ENCODE results near the gene PLA1A. TPM values are rescaled to one million over a fixed set of nuclear protein-coding genes. Genes with fewer than 3 reads are reported as not detected.
"Not testable (repeated sequence)": the region's sequence is repeated elsewhere in the genome, so short reads cannot be mapped to it uniquely, and the experiment has no call there.

PLA1A gene
- total and polyA plus RNA-seq, 2 donors (not counting 3 experiments of a cell fraction or from before 2014, with no cell fraction given), result 0.07 TPM; not detected in 1

GRCh38 chr3:119562307-119562961, 35.3 kb upstream of the PLA1A start:
- intact Hi-C loops (cut with micrococcal nuclease) (no loop called here), dilution Hi-C loops (cut with MboI; ENCODE audit: extremely low pct_ligation_motif_present, low sequenced_read_pairs) (no loop called here)
- Histone ChIP-seq H3K4me3 (replicated peaks in 1 of 3; ENCODE audit: insufficient read depth in 1 of 3, low read depth in 1 of 3, low read length in 3 of 3) (no peak overlapping the region), H3K4me2 (ENCODE audit: insufficient read depth, low read length) (no peak overlapping the region), H3K27ac (ENCODE audit: insufficient read depth, low read depth, low read length) (no peak overlapping the region), H3K9ac (replicated peaks; ENCODE audit: extremely low read depth, insufficient read depth, low read length) (no peak overlapping the region), H3K4me1 (ENCODE audit: control insufficient read depth, extremely low read depth, insufficient read depth, low read length) (no peaks in the 10 kb centered on the region), H3K36me3 (ENCODE audit: control insufficient read depth in 2 of 2, extremely low read depth in 1 of 2, insufficient read depth in 2 of 2, low read length in 2 of 2) (no peaks in the 10 kb centered on the region), H4K20me1 (replicated peaks; ENCODE audit: control insufficient read depth, extremely low read depth, insufficient read depth, low read length) (no peaks in the 10 kb centered on the region), H3K27me3 (ENCODE audit: control insufficient read depth in 2 of 2, insufficient read depth in 2 of 2, low read length in 2 of 2) (peaks cover 0 to 2% of the 10 kb centered on the region in 2 experiments), H3K79me2 (ENCODE audit: control insufficient read depth, insufficient read depth, low read length) (no peaks in the 10 kb centered on the region), H3K9me3 (replicated peaks; ENCODE audit: control insufficient read depth, insufficient read depth, low read length) (no peaks in the 10 kb centered on the region), H2AFZ (ENCODE audit: low read depth, low read length) (no peak overlapping the region), H3K9me1 (replicated peaks; ENCODE audit: control insufficient read depth, extremely low read depth, insufficient read depth, low read length) (no peaks in the 10 kb centered on the region)
- ChIA-PET POLR2A (no interaction called here), CTCF (interaction anchor here (0.7 kb wide), 1 partner anchor 362 kb away, joined by 3 read pairs; no protein-coding TSS in a partner anchor)
- no TSS peak for BruUV-seq (replicated peaks)
- no peak for FAIRE-seq
- TF ChIP-seq MYC (IDR thresholded peaks at IDR 0.05; ENCODE audit: low read depth, low read length) (no peak), POLR2A (IDR thresholded peaks at IDR 0.05; ENCODE audit: low read depth, low read length) (no peak), POLR2AphosphoS5 (IDR thresholded peaks at IDR 0.05; ENCODE audit: insufficient read depth, low read depth, low read length) (no peak), EZH2 (IDR thresholded peaks at IDR 0.05; ENCODE audit: borderline replicate concordance, low read depth, low read length, severe bottlenecking) (no peak), MAX (IDR thresholded peaks at IDR 0.05; ENCODE audit: insufficient read depth, insufficient read length) (no peak), JUN (IDR thresholded peaks at IDR 0.05; ENCODE audit: borderline replicate concordance, insufficient read depth, insufficient read length, low read depth) (no peak), GATA2 (IDR thresholded peaks at IDR 0.05; ENCODE audit: insufficient read depth, insufficient read length, low read depth, low read length) (no peak)
- TF ChIP-seq, protein P1, sequence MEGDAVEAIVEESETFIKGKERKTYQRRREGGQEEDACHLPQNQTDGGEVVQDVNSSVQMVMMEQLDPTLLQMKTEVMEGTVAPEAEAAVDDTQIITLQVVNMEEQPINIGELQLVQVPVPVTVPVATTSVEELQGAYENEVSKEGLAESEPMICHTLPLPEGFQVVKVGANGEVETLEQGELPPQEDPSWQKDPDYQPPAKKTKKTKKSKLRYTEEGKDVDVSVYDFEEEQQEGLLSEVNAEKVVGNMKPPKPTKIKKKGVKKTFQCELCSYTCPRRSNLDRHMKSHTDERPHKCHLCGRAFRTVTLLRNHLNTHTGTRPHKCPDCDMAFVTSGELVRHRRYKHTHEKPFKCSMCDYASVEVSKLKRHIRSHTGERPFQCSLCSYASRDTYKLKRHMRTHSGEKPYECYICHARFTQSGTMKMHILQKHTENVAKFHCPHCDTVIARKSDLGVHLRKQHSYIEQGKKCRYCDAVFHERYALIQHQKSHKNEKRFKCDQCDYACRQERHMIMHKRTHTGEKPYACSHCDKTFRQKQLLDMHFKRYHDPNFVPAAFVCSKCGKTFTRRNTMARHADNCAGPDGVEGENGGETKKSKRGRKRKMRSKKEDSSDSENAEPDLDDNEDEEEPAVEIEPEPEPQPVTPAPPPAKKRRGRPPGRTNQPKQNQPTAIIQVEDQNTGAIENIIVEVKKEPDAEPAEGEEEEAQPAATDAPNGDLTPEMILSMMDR (IDR thresholded peaks at IDR 0.05; ENCODE audit: extremely low read depth in 1 of 2, insufficient read depth in 1 of 2, low read depth in 1 of 2, low read length in 2 of 2), result no peak
- DNase-seq (ENCODE audit: low read depth, low spot score), result no peak

GRCh38 chr3:119563334-119563733, 34.4 kb upstream of the PLA1A start:
- H3K9me1 ChIP-seq (replicated peaks; ENCODE audit: control insufficient read depth, extremely low read depth, insufficient read depth, low read length); H3K9ac ChIP-seq (replicated peaks; ENCODE audit: extremely low read depth, insufficient read depth, low read length); H2AFZ ChIP-seq (ENCODE audit: low read depth, low read length); DNase-seq (ENCODE audit: low read depth, low spot score); FAIRE-seq; intact Hi-C loops (cut with micrococcal nuclease); H3K79me2 ChIP-seq (ENCODE audit: control insufficient read depth, insufficient read depth, low read length); BruUV-seq (replicated peaks); dilution Hi-C loops (cut with MboI; ENCODE audit: extremely low pct_ligation_motif_present, low sequenced_read_pairs); H3K36me3 ChIP-seq (ENCODE audit: control insufficient read depth in 2 of 2, extremely low read depth in 1 of 2, insufficient read depth in 2 of 2, low read length in 2 of 2); H3K27ac ChIP-seq (ENCODE audit: insufficient read depth, low read depth, low read length); H3K27me3 ChIP-seq (ENCODE audit: control insufficient read depth in 2 of 2, insufficient read depth in 2 of 2, low read length in 2 of 2); H3K4me2 ChIP-seq (ENCODE audit: insufficient read depth, low read length); H4K20me1 ChIP-seq (replicated peaks; ENCODE audit: control insufficient read depth, extremely low read depth, insufficient read depth, low read length); POLR2A ChIA-PET; H3K4me1 ChIP-seq (ENCODE audit: control insufficient read depth, extremely low read depth, insufficient read depth, low read length); H3K9me3 ChIP-seq (replicated peaks; ENCODE audit: control insufficient read depth, insufficient read depth, low read length); H3K4me3 ChIP-seq (replicated peaks in 1 of 3; ENCODE audit: insufficient read depth in 1 of 3, low read depth in 1 of 3, low read length in 3 of 3); CTCF ChIA-PET: not testable (repeated sequence)

All from endothelial cell of umbilical vein (primary cell).